B cell (primary cell): ENCODE measurements around the gene UBTD1. TPM values are rescaled to one million over a fixed set of nuclear protein-coding genes. Genes with fewer than 3 reads are reported as not detected.

Experiments
- ATAC-seq: fragments of 200-7000 bp; cut with Tn5 transposase; one replicate; pipeline ENCODE4 v1.10.0; 2021; ENCODE audit warnings: low read depth, mild to moderate bottlenecking, moderate number of reproducible peaks, moderate library complexity
- CTCF ChIA-PET: fragments of 350-600 bp; sonication (Branson Sonifier 250); formaldehyde crosslinking; loops from one replicate; lab custom pipeline; 2021; ENCODE audit warnings: antibody characterized with exemption, inconsistent platforms; lab: Charles Lee
- POLR2A ChIA-PET: fragments of 350-600 bp; sonication (Branson Sonifier 250); formaldehyde crosslinking; loops from one replicate; lab custom pipeline; 2021; ENCODE audit warnings: antibody characterized with exemption; lab: Charles Lee
- DNase-seq: peaks from one replicate; pipeline ENCODE4 v3.0.0; 2013
- H2AFZ ChIP-seq: 2 replicates; pipeline ENCODE4 v1.6.1; 2012; ENCODE audit warnings: mild to moderate bottlenecking, low read depth, low read length; ENCODE audit not compliant: insufficient read depth, poor library complexity, severe bottlenecking
- H3K27ac ChIP-seq, 2 donors: 1 replicate in 1 of 2; 2 replicates in 1 of 2; pipeline ENCODE4 v1.5.1; 2012 to 2013; ENCODE audit warnings: low read length in 2 of 2, mild to moderate bottlenecking in 2 of 2, moderate library complexity in 1 of 2
- H3K27me3 ChIP-seq, 4 experiments: fragments of 200-600 bp in 1 of 4; sonication (generic) in 1 of 4; replicated peaks in 1 of 4; 1 replicate in 2 of 4; 2 replicates in 2 of 4; pipeline versions ENCODE4 v1.6.1 to v1.7.0; 2013 to 2016; ENCODE audit warnings: low read length in 3 of 4, mild to moderate bottlenecking in 2 of 4, mixed read lengths in 1 of 4, moderate library complexity in 1 of 4; ENCODE audit not compliant: insufficient read depth in 4 of 4, control insufficient read depth in 3 of 4; ENCODE audit errors: control extremely low read depth in 1 of 4
- H3K36me3 ChIP-seq, 2 experiments: replicated peaks in 1 of 2; 1 replicate in 1 of 2; 2 replicates in 1 of 2; pipeline versions ENCODE4 v1.6.1 to v1.7.1; 2013; ENCODE audit warnings: low read length in 1 of 2; ENCODE audit not compliant: insufficient read depth in 2 of 2, control insufficient read depth in 1 of 2; ENCODE audit errors: control extremely low read depth in 1 of 2, extremely low read depth in 1 of 2
- H3K4me1 ChIP-seq, 2 donors: fragments of 200-600 bp in 1 of 2; sonication (generic) in 1 of 2; 1 replicate in 1 of 2; 2 replicates in 1 of 2; pipeline versions ENCODE4 v1.5.1 to v1.6.1; 2013 to 2017; ENCODE audit warnings: low read length in 2 of 2; ENCODE audit not compliant: control insufficient read depth in 2 of 2, insufficient read depth in 2 of 2
- H3K4me2 ChIP-seq: replicated peaks from 2 replicates; pipeline ENCODE3; 2012; ENCODE audit warnings: mild to moderate bottlenecking, low read depth, low read length; ENCODE audit not compliant: poor library complexity, severe bottlenecking
- H3K4me3 ChIP-seq, 5 experiments: fragments of 200-600 bp in 1 of 5; sonication (generic) in 1 of 5; 1 replicate in 3 of 5; 2 replicates in 2 of 5; pipeline versions ENCODE4 v1.5.1 to v1.7.0; 2011 to 2016; ENCODE audit warnings: low read length in 4 of 5, mild to moderate bottlenecking in 4 of 5, low read depth in 2 of 5, control low read depth in 1 of 5, moderate library complexity in 1 of 5; ENCODE audit not compliant: insufficient read depth in 1 of 5; ENCODE audit errors: control extremely low read depth in 1 of 5, extremely low read depth in 1 of 5
- H3K79me2 ChIP-seq: fragments of 200-600 bp; sonication (generic); one replicate; pipeline ENCODE4 v1.6.0; 2016; ENCODE audit warnings: low read length; ENCODE audit not compliant: control insufficient read depth, insufficient read depth
- H3K9ac ChIP-seq: fragments of 200-600 bp; sonication (generic); 2 replicates; pipeline ENCODE4 v1.6.1; 2017; ENCODE audit warnings: mild to moderate bottlenecking, low read length, moderate library complexity
- H3K9me3 ChIP-seq, 3 donors: one replicate each; pipeline versions ENCODE4 v1.6.1 to v1.7.1; 2013; ENCODE audit warnings: low read length in 2 of 3; ENCODE audit not compliant: control insufficient read depth in 2 of 3, insufficient read depth in 1 of 3; ENCODE audit errors: control extremely low read depth in 1 of 3
- H4K20me1 ChIP-seq: 2 replicates; pipeline ENCODE4 v1.6.0; 2012; ENCODE audit warnings: mild to moderate bottlenecking, low read length; ENCODE audit not compliant: insufficient read depth, control insufficient read depth, poor library complexity, severe bottlenecking
- H3K27ac Mint-ChIP-seq: one replicate; pipeline ENCODE4 v1.8.0; 2021; ENCODE audit warnings: mixed read lengths
- H3K27me3 Mint-ChIP-seq: one replicate; pipeline ENCODE4 v1.8.0; 2021; ENCODE audit warnings: mixed read lengths
- H3K4me1 Mint-ChIP-seq: one replicate; pipeline ENCODE4 v1.8.0; 2021; ENCODE audit warnings: mixed read lengths
- H3K4me3 Mint-ChIP-seq: one replicate; pipeline ENCODE4 v1.8.0; 2021; ENCODE audit warnings: mixed read lengths
- H3K9me3 Mint-ChIP-seq: one replicate; pipeline ENCODE4 v1.8.0; 2022; ENCODE audit warnings: mixed read lengths; ENCODE audit not compliant: insufficient read depth
- EZH2 ChIP-seq: IDR thresholded peaks from 2 replicates; pipeline ENCODE4 v1.6.1; 2012; ENCODE audit warnings: borderline replicate concordance, low read depth, mild to moderate bottlenecking, moderate library complexity, low read length; ENCODE audit not compliant: insufficient read depth, poor library complexity, severe bottlenecking
- WGBS: methylation state at CpG from one replicate; pipeline ENCODE4 v1.1.5; 2013; ENCODE audit warnings: missing lambda C conversion rate; ENCODE audit not compliant: insufficient coverage; 5-methylcytosine and 5-hydroxymethylcytosine counted together
- intact Hi-C: fragments of 100-400 bp; cut with micrococcal nuclease; formaldehyde crosslinking; loops from one replicate; pipeline ENCODE4 v1.10.0; 2022
- polyA plus RNA-seq: library from polyadenylated mRNA; depleted of rRNA; stranded (reverse); fragments of >200 nt; gene quantifications from 2 replicates; pipeline ENCODE4 v1.2.3, GENCODE V29; 2012
- total RNA-seq, 2 donors: library from RNA; stranded (reverse); fragments of 120-200 nt in 1 of 2; gene quantifications; 1 replicate in 1 of 2; 2 replicates in 1 of 2; pipeline versions ENCODE4 v1.2.3 to v1.2.4, GENCODE V29; 2013 to 2022
- TF ChIP-seq, protein P1 (sequence below): fragments of 200-600 bp; IDR thresholded peaks from one replicate; pipeline ENCODE4 v1.8.0; 2022; ENCODE audit warnings: antibody characterized with exemption, mild to moderate bottlenecking

Gene UBTD1
- total and polyA plus RNA-seq, 2 donors (not counting 1 experiment from before 2014, with no cell fraction given): 1.3 to 1.8 TPM

DNA sequence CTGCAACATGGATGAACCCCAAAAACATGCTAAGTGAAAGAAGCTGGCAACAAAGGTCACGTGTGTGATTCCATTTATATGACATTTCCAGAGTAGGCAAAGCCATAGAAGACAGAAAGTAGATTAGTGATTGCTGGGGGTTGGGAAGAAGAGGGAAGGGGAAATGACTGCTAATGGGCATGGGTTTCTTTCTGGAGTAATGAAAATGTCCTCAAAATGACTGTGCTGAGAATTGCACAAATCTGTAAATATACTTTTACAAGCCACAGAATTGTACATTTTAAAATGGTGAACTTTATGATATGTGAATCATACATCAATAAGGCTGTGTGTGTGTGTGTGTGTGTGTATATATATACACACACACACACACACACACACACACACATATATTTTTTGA, 16.3 kb upstream of the UBTD1 start:
- peaks cover 2% of the 10 kb centered on the region for H3K4me1 Mint-ChIP-seq
- no peak overlapping the region for H3K9ac ChIP-seq
- no peak for TF ChIP-seq EZH2
- TF ChIP-seq, protein P1, sequence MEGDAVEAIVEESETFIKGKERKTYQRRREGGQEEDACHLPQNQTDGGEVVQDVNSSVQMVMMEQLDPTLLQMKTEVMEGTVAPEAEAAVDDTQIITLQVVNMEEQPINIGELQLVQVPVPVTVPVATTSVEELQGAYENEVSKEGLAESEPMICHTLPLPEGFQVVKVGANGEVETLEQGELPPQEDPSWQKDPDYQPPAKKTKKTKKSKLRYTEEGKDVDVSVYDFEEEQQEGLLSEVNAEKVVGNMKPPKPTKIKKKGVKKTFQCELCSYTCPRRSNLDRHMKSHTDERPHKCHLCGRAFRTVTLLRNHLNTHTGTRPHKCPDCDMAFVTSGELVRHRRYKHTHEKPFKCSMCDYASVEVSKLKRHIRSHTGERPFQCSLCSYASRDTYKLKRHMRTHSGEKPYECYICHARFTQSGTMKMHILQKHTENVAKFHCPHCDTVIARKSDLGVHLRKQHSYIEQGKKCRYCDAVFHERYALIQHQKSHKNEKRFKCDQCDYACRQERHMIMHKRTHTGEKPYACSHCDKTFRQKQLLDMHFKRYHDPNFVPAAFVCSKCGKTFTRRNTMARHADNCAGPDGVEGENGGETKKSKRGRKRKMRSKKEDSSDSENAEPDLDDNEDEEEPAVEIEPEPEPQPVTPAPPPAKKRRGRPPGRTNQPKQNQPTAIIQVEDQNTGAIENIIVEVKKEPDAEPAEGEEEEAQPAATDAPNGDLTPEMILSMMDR: no peak
- H3K4me1 ChIP-seq: no peaks in the 10 kb centered on the region
- no peak overlapping the region for H3K4me2 ChIP-seq
- H3K27me3 Mint-ChIP-seq: no peaks in the 10 kb centered on the region
- H3K9me3 Mint-ChIP-seq: no peaks in the 10 kb centered on the region
- ChIA-PET POLR2A (no interaction called here), CTCF (no interaction called here)
- H3K79me2 ChIP-seq: peaks cover 28% of the 10 kb centered on the region
- no peak overlapping the region for H2AFZ ChIP-seq
- H3K4me3 Mint-ChIP-seq: no peak overlapping the region
- H3K36me3 ChIP-seq: peaks cover 18 to 50% of the 10 kb centered on the region in 2 experiments
- 100% methylated on average over 1 of the region's 1 CpG for WGBS
- H3K4me3 ChIP-seq: no peak overlapping the region
- H3K27ac Mint-ChIP-seq: no peak overlapping the region
- ATAC-seq: no peak
- intact Hi-C loops: no loop called here
- no peaks in the 10 kb centered on the region for H3K9me3 ChIP-seq
- H4K20me1 ChIP-seq: peaks cover 25% of the 10 kb centered on the region
- DNase-seq: no peak
- no peaks in the 10 kb centered on the region for H3K27me3 ChIP-seq
- no peak overlapping the region for H3K27ac ChIP-seq

DNA sequence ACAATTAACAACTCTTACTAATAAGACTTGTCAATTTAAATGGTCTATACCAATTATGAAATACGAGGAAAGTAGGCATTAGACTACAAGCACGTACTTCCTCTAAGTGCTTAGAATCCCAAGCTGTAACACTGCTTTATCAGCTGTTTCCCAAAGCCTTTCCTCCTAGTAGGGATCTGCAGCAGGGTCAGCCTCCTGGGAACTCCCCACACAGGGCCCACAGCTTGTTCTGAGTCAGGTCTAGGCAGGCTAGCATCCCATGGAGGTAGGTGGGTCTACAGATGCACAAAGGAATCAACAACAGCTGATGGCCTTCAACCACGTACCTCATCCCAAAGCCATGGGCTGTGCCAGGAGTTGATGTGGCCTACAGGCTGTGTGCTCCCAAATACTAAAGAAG, 15.2 kb upstream of the UBTD1 start:
- Histone ChIP-seq H3K9ac (no peak overlapping the region), H3K27ac (no peak overlapping the region), H3K4me3 (no peak overlapping the region), H2AFZ (no peak overlapping the region), H3K36me3 (peaks cover 18 to 41% of the 10 kb centered on the region in 2 experiments), H4K20me1 (peaks cover 30% of the 10 kb centered on the region), H3K4me2 (no peak overlapping the region), H3K4me1 (no peaks in the 10 kb centered on the region), H3K9me3 (no peaks in the 10 kb centered on the region), H3K79me2 (peaks cover 39% of the 10 kb centered on the region), H3K27me3 (no peaks in the 10 kb centered on the region)
- ATAC-seq (no peak), DNase-seq (no peak)
- Mint-ChIP-seq H3K4me1 (peaks cover 2% of the 10 kb centered on the region), H3K27ac (no peak overlapping the region), H3K27me3 (no peaks in the 10 kb centered on the region), H3K9me3 (no peaks in the 10 kb centered on the region), H3K4me3 (no peak overlapping the region)
- CTCF ChIA-PET: interaction anchor here (1.1 kb wide), 1 partner anchor 18 kb away, joined by 3 read pairs; no protein-coding TSS in a partner anchor
- TF ChIP-seq, protein P1: no peak
- TF ChIP-seq EZH2: no peak
- POLR2A ChIA-PET: interaction anchor here (0.6 kb wide), 1 partner anchor 135 kb away, joined by 5 read pairs; no protein-coding TSS in a partner anchor
- no CpG with 5 or more reads among the region's 3 CpGs for WGBS
- intact Hi-C loops: no loop called here
